GM19463 (cell line): ENCODE data around the gene SIRT4.
"Not testable (repeated sequence)": the region's sequence is repeated elsewhere in the genome, so short reads cannot be mapped to it uniquely, and the experiment has no call there.

Experiments
- ATAC-seq: cut with Tn5 transposase; IDR thresholded peaks from one replicate; pipeline ENCODE4 v1.9.1; 2021; ENCODE audit warnings: mild to moderate bottlenecking, moderate library complexity; ENCODE audit not compliant: unreplicated experiment

Gene SIRT4

GRCh38 chr12:120301962-120302815 lies at the start of gene SIRT4:
Gene SIRT4 (plus strand): TSS chr12:120302321. CDS start chr12:120303562, 1,241 bp downstream.
- peak; percentile 95 for ATAC-seq

- ATAC-seq, result not testable (repeated sequence)
These were observed 48.8 kb upstream of the SIRT4 start for GRCh38 chr12:120253313-120253712.

- ATAC-seq, result no peak
These were observed 47.3 kb upstream of the SIRT4 start for GRCh38 chr12:120254809-120255208.

- no peak for ATAC-seq
These were observed 44.9 kb upstream of the SIRT4 start for GRCh38 chr12:120257041-120257821.

GRCh38 chr12:120258323-120258896 lies 43.7 kb upstream of the SIRT4 start:
- ATAC-seq, result no peak

GRCh38 chr12:120259418-120260202 lies 42.5 kb upstream of the SIRT4 start:
- ATAC-seq, result no peak

- ATAC-seq, result no peak
These were observed 41.5 kb upstream of the SIRT4 start for GRCh38 chr12:120260607-120261006.

GRCh38 chr12:120261951-120262851 lies 39.9 kb upstream of the SIRT4 start:
- no peak for ATAC-seq

- no peak for ATAC-seq
These were observed 39.0 kb upstream of the SIRT4 start for GRCh38 chr12:120262852-120263747.

GRCh38 chr12:120263748-120264085 lies 38.4 kb upstream of the SIRT4 start:
- no peak for ATAC-seq

GRCh38 chr12:120264086-120264903 lies 37.8 kb upstream of the SIRT4 start:
- ATAC-seq, result no peak

- ATAC-seq, result no peak
These were observed 37.1 kb upstream of the SIRT4 start for GRCh38 chr12:120264904-120265472.

- no peak for ATAC-seq
These were observed 36.5 kb upstream of the SIRT4 start, which contains the start of gene PXN for GRCh38 chr12:120265473-120266179. Gene PXN (minus strand): TSS chr12:120265730. CDS start chr12:120265629, 101 bp downstream.

GRCh38 chr12:120266180-120266870 lies 35.8 kb upstream of the SIRT4 start:
- no peak for ATAC-seq

GRCh38 chr12:120267736-120268135 lies 34.4 kb upstream of the SIRT4 start:
- ATAC-seq, result no peak

GRCh38 chr12:120276734-120277133 lies 25.4 kb upstream of the SIRT4 start:
- no peak for ATAC-seq
